Keratinocyte (primary cell): ENCODE data around the gene PRELID3B. TPM values are rescaled to one million over a fixed set of nuclear protein-coding genes. Genes with fewer than 3 reads are reported as not detected.

Experiments
- DNase-seq: peaks from one replicate; pipeline ENCODE4 v3.0.0-alpha.2; 2011; ENCODE audit warnings: low read depth, missing footprints, low spot score
- FAIRE-seq: peaks from 2 replicates; lab custom pipeline; 2011; peaks lifted over from hg19 to GRCh38; lab: Jason Lieb, UNC
- H2AFZ ChIP-seq: 2 replicates; pipeline ENCODE4 v1.6.0; 2012; ENCODE audit warnings: low read length, control low read depth, inconsistent platforms; ENCODE audit not compliant: control insufficient read depth
- H3K27ac ChIP-seq: 2 replicates; pipeline ENCODE4 v1.5.1; 2011; ENCODE audit warnings: low read length; ENCODE audit not compliant: control insufficient read depth, insufficient read depth
- H3K27me3 ChIP-seq: 3 replicates; pipeline ENCODE4 v1.6.0; 2011; ENCODE audit warnings: low read length; ENCODE audit not compliant: control insufficient read depth, insufficient read depth; ENCODE audit errors: extremely low read depth
- H3K36me3 ChIP-seq, 2 experiments: 2 replicates in 1 of 2; 3 replicates in 1 of 2; pipeline ENCODE4 v1.5.1; 2011; ENCODE audit warnings: low read length in 2 of 2, mild to moderate bottlenecking in 1 of 2; ENCODE audit not compliant: control insufficient read depth in 2 of 2, insufficient read depth in 2 of 2; ENCODE audit errors: extremely low read depth in 1 of 2
- H3K4me1 ChIP-seq: 3 replicates; pipeline ENCODE4 v1.5.1; 2011; ENCODE audit warnings: low read length; ENCODE audit not compliant: control insufficient read depth, insufficient read depth; ENCODE audit errors: extremely low read depth
- H3K4me2 ChIP-seq: 3 replicates; pipeline ENCODE4 v1.6.0; 2011; ENCODE audit warnings: low read depth, low read length; ENCODE audit not compliant: control insufficient read depth, insufficient read depth; ENCODE audit errors: extremely low read depth
- H3K4me3 ChIP-seq, 3 experiments: fragments of 200-600 bp in 1 of 3; sonication (generic) in 1 of 3; 2 replicates in 2 of 3; 3 replicates in 1 of 3; pipeline ENCODE4 v1.5.1; 2011 to 2016; ENCODE audit warnings: low read length in 3 of 3, mild to moderate bottlenecking in 3 of 3, control low read depth in 2 of 3, inconsistent platforms in 1 of 3, low read depth in 1 of 3, mixed read lengths in 1 of 3, mixed run types in 1 of 3, moderate library complexity in 1 of 3; ENCODE audit not compliant: control insufficient read depth in 2 of 3, insufficient read depth in 2 of 3; ENCODE audit errors: extremely low read depth in 1 of 3
- H3K79me2 ChIP-seq: 2 replicates; pipeline ENCODE4 v1.6.0; 2012; ENCODE audit warnings: low read length; ENCODE audit not compliant: control insufficient read depth, insufficient read depth
- H3K9ac ChIP-seq: 3 replicates; pipeline ENCODE4 v1.6.0; 2011; ENCODE audit warnings: low read length; ENCODE audit not compliant: control insufficient read depth, insufficient read depth; ENCODE audit errors: extremely low read depth
- H3K9me1 ChIP-seq: 3 replicates; pipeline ENCODE4 v1.6.0; 2011; ENCODE audit warnings: low read length; ENCODE audit not compliant: control insufficient read depth, insufficient read depth; ENCODE audit errors: extremely low read depth
- H3K9me3 ChIP-seq: 2 replicates; pipeline ENCODE4 v1.5.1; 2012; ENCODE audit warnings: low read depth, low read length; ENCODE audit not compliant: control insufficient read depth
- H4K20me1 ChIP-seq: 3 replicates; pipeline ENCODE4 v1.6.0; 2011; ENCODE audit warnings: low read length; ENCODE audit not compliant: control insufficient read depth, insufficient read depth; ENCODE audit errors: extremely low read depth
- CTCF ChIP-seq, 3 experiments: IDR thresholded peaks in 1 of 3; conservative IDR thresholded peaks in 1 of 3; optimal IDR thresholded peaks in 1 of 3; 2 replicates in 2 of 3; 3 replicates in 1 of 3; pipeline versions ENCODE3 to v1.5.1; 2011; ENCODE audit warnings: low read length in 3 of 3, mild to moderate bottlenecking in 3 of 3, moderate library complexity in 2 of 3, control low read depth in 1 of 3, inconsistent platforms in 1 of 3; ENCODE audit not compliant: insufficient read depth in 2 of 3; ENCODE audit errors: extremely low read depth in 1 of 3
- EZH2 ChIP-seq: IDR thresholded peaks from one replicate; pipeline ENCODE4 v1.6.1; 2012; ENCODE audit warnings: inconsistent platforms, mild to moderate bottlenecking, low read length, moderate library complexity
- dilution Hi-C: fragments of 300-500 bp; cut with MboI; formaldehyde crosslinking; loops from one replicate; pipeline ENCODE4 v1.7.0; 2020; ENCODE audit warnings: low sequenced_read_pairs; ENCODE audit not compliant: extremely low pct_ligation_motif_present
- polyA plus RNA-seq, 5 experiments: library from polyadenylated mRNA; depleted of rRNA in 3 of 5; stranded (reverse) in 3 of 5; stranded (forward) in 1 of 5; unstranded in 1 of 5; fragments of >200 nt; gene quantifications; 1 replicate in 1 of 5; 2 replicates in 3 of 5; 3 replicates in 1 of 5; pipeline versions ENCODE4 v1.2.1 to v1.2.3, GENCODE V29; 2011 to 2012; ENCODE audit warnings: missing spikeins in 2 of 5, low read depth in 1 of 5, low replicate concordance in 1 of 5

Gene PRELID3B
- polyA plus RNA-seq, 1 donor (not counting 4 experiments of a cell fraction or from before 2014, with no cell fraction given), result 86.9 TPM

GRCh38 chr20:59001449-59002171 lies 41.0 kb downstream of the PRELID3B start:
- Histone ChIP-seq H3K27me3 (no peaks in the 10 kb centered on the region), H3K4me3 (no peak overlapping the region), H3K79me2 (peaks cover 15% of the 10 kb centered on the region), H4K20me1 (no peaks in the 10 kb centered on the region), H3K4me2 (no peak overlapping the region), H3K4me1 (peaks cover 14% of the 10 kb centered on the region), H3K9me1 (no peaks in the 10 kb centered on the region), H2AFZ (no peak overlapping the region), H3K36me3 (peaks cover 13 to 26% of the 10 kb centered on the region in 2 experiments), H3K9me3 (no peaks in the 10 kb centered on the region), H3K27ac (no peak overlapping the region), H3K9ac (no peak overlapping the region)
- DNase-seq (no peak), FAIRE-seq (no peak)
- dilution Hi-C loops, result no loop called here
- TF ChIP-seq EZH2 (no peak), CTCF (optimal IDR thresholded peaks at IDR 0.05 in 1 of 3, IDR thresholded peaks at IDR 0.05 in 1 of 3, conservative IDR thresholded peaks at IDR 0.05 in 1 of 3; ENCODE audit: extremely low read depth in 1 of 3, insufficient read depth in 2 of 3, low read length in 3 of 3) (no peak)

GRCh38 chr20:59001068-59001448 lies 41.5 kb downstream of the PRELID3B start:
- no peaks in the 10 kb centered on the region for H3K27me3 ChIP-seq
- H4K20me1 ChIP-seq, result no peaks in the 10 kb centered on the region
- FAIRE-seq (no peak), DNase-seq (no peak)
- dilution Hi-C loops, result no loop called here
- H3K36me3 ChIP-seq, result peaks cover 13 to 29% of the 10 kb centered on the region in 2 experiments
- H3K27ac ChIP-seq, result no peak overlapping the region
- H3K4me3 ChIP-seq, result no peak overlapping the region
- H3K9ac ChIP-seq, result no peak overlapping the region
- H3K9me3 ChIP-seq, result no peaks in the 10 kb centered on the region
- H3K4me2 ChIP-seq, result no peak overlapping the region
- peaks cover 10% of the 10 kb centered on the region for H3K4me1 ChIP-seq
- TF ChIP-seq CTCF (optimal IDR thresholded peaks at IDR 0.05 in 1 of 3, IDR thresholded peaks at IDR 0.05 in 1 of 3, conservative IDR thresholded peaks at IDR 0.05 in 1 of 3; ENCODE audit: extremely low read depth in 1 of 3, insufficient read depth in 2 of 3, low read length in 3 of 3) (no peak), EZH2 (no peak)
- peaks cover 9% of the 10 kb centered on the region for H3K79me2 ChIP-seq
- H2AFZ ChIP-seq, result no peak overlapping the region
- no peaks in the 10 kb centered on the region for H3K9me1 ChIP-seq
